Heart left ventricle (tissue), 16 donors: ENCODE results near the gene EHBP1L1. TPM values are rescaled to one million over a fixed set of nuclear protein-coding genes. Genes with fewer than 3 reads are reported as not detected.

Source experiments
- ATAC-seq, 4 donors: fragments of 200-7000 bp; cut with Tn5 transposase; one replicate each; pipeline ENCODE4 v1.9.1; 2020 to 2022; ENCODE audit warnings: moderate library complexity in 4 of 4, mild to moderate bottlenecking in 3 of 4, moderate number of reproducible peaks in 1 of 4
- DNase-seq, 5 donors: peaks; one replicate each; pipeline ENCODE4 v3.0.0-alpha.2; 2020
- H3K27ac ChIP-seq, 12 donors: fragments of 200-600 bp; sonication (generic) in 4 of 12; one replicate each; pipeline versions ENCODE4 v1.5.0 to v1.8.0; 2016 to 2022; ENCODE audit warnings: mild to moderate bottlenecking in 2 of 12
- H3K27me3 ChIP-seq, 9 donors: fragments of 200-600 bp; sonication (generic) in 2 of 9; one replicate each; pipeline versions ENCODE4 v1.5.1 to v1.8.0; 2016 to 2022; ENCODE audit warnings: mild to moderate bottlenecking in 3 of 9
- H3K36me3 ChIP-seq, 9 donors: fragments of 200-600 bp; sonication (generic) in 2 of 9; one replicate each; pipeline versions ENCODE4 v1.5.0 to v1.8.0; 2018 to 2022; ENCODE audit warnings: mild to moderate bottlenecking in 2 of 9
- H3K4me1 ChIP-seq, 12 donors: fragments of 200-600 bp; sonication (generic) in 4 of 12; one replicate each; pipeline versions ENCODE4 v1.5.0 to v1.8.0; 2016 to 2022; ENCODE audit warnings: mild to moderate bottlenecking in 3 of 12
- H3K4me3 ChIP-seq, 12 donors: fragments of 200-600 bp; sonication (generic) in 4 of 12; one replicate each; pipeline versions ENCODE4 v1.5.0 to v1.8.0; 2017 to 2022; ENCODE audit warnings: mild to moderate bottlenecking in 9 of 12, moderate library complexity in 4 of 12
- H3K9me3 ChIP-seq, 12 donors: fragments of 200-600 bp; sonication (generic) in 4 of 12; one replicate each; pipeline versions ENCODE4 v1.5.0 to v1.8.0; 2016 to 2022; ENCODE audit warnings: mild to moderate bottlenecking in 1 of 12
- CTCF ChIP-seq, 12 donors: fragments of 200-600 bp; sonication (generic) in 4 of 12; IDR thresholded peaks; one replicate each; pipeline versions ENCODE4 v1.5.0 to v1.8.0; 2018 to 2022; ENCODE audit warnings: antibody characterized with exemption in 12 of 12, mild to moderate bottlenecking in 5 of 12
- POLR2A ChIP-seq, 2 donors: fragments of 450-650 bp; IDR thresholded peaks; one replicate each; pipeline ENCODE4 v1.6.1; 2017; ENCODE audit warnings: antibody characterized with exemption in 2 of 2, mild to moderate bottlenecking in 2 of 2, moderate library complexity in 2 of 2
- WGBS, 4 donors: extraction: QIAGEN DNeasy Blood & Tissue Kit in 2 of 4; methylation state at CpG; one replicate each; pipeline versions ENCODE4 v1.1.5 to v1.1.7; 2013 to 2018; 5-methylcytosine and 5-hydroxymethylcytosine counted together
- intact Hi-C, 10 donors: fragments of 100-400 bp; cut with DNase I; formaldehyde crosslinking; loops; one replicate each; pipeline versions ENCODE4 v1.11.1 to v1.14.2; 2022
- polyA plus RNA-seq, 2 donors: library from polyadenylated mRNA; stranded (reverse); fragments of 200-250 nt; gene quantifications; one replicate each; pipeline ENCODE4 v1.2.3, GENCODE V29; 2013
- total RNA-seq, 9 donors: library from RNA; depleted of rRNA in 2 of 9; stranded (reverse); fragments of >200 nt in 2 of 9; fragmentation: NEBNext Ultra II Directional in 3 of 9; extraction: Animal tissue kit (Norgen Biotek cat#: 25700) in 3 of 9; gene quantifications; one replicate each; pipeline versions ENCODE4 v1.1.0 to v1.2.4, GENCODE V29; 2016 to 2023
- donor health status: ischemic (EF 13 %, LVEDD 7.1; RV severe dilation, severe dysfunction).
- donor health status: healthy with polysubstance abuse.
- donor health status: DM: no; HTN: yes; CAD: no.
- donor health status: DM: no; HTN: no; CAD: no.
- donor health status: ischemic (EF 25% LVEDD 6.9; RV normal size, moderate dysfunction).
- donor health status: ischemic (EF 25% LVEDD 5.7; RV mildly dilated, moderate dysfunction).
- donor health status: healthy.
- donor health status: DM: yes; HTN: yes; CAD: no.
- donor health status: ischemic (EF 35%, LVEDD 5.7; RV mildly dilated, moderate dysfunction).
- donor health status: nonischemic (EF 11% LVEDD 7.7; RV severe dilation, severe dysfunction).
- donor health status: DM: yes; HTN: yes; CAD: no.
- donor health status: PGD.
- donor health status: ischemic (EF 29% LVEDD 5.4; RV normal size, mild dysfunction).
- donor health status: nonischemic (EF 23%, LVEDD 6.1; RV moderate dilation, normal function).

Gene EHBP1L1
- total and polyA plus RNA-seq, 11 donors = 37.4 to 144 (median 79.0) TPM

GRCh38 chr11:65545853-65546216, 30.0 kb upstream of the EHBP1L1 start:
- Histone ChIP-seq H3K4me1 (peaks cover 0 to 32% (median 10%) of the 10 kb centered on the region in 12 donors), H3K4me3 (peak overlapping the region in 1 of 12 donors; percentile 54), H3K36me3 (peaks cover 0 to 76% (median 52%) of the 10 kb centered on the region in 9 donors), H3K9me3 (no peaks in the 10 kb centered on the region), H3K27me3 (no peaks in the 10 kb centered on the region), H3K27ac (peak overlapping the region in 1 of 12 donors; percentile 52)
- 83 to 93% (median 91%) methylated on average over 4 of the region's 4 CpGs for WGBS, 4 donors
- DNase-seq (no peak), ATAC-seq (no peak)
- intact Hi-C loops = loop anchor here in 2 of 10 donors (10.0 kb wide), 2 partner anchors 49 to 449 kb away; partner anchors contain the start of gene KCNK7 (in 1 of the 2)
- TF ChIP-seq CTCF (IDR thresholded peaks at IDR 0.05) = no peak
- TF ChIP-seq POLR2A (IDR thresholded peaks at IDR 0.05) = no peak

GRCh38 chr11:65546217-65546958, 29.5 kb upstream of the EHBP1L1 start:
- peak in 3 of 4 donors; percentile 72 to 79 (median 74) for ATAC-seq
- peaks cover 0 to 26% (median 5%) of the 10 kb centered on the region in 12 donors for H3K4me1 ChIP-seq
- peak overlapping the region in 6 of 12 donors; percentile 7 to 54 (median 22) for H3K4me3 ChIP-seq
- no peak for TF ChIP-seq CTCF (IDR thresholded peaks at IDR 0.05)
- no peak for TF ChIP-seq POLR2A (IDR thresholded peaks at IDR 0.05)
- H3K9me3 ChIP-seq = no peaks in the 10 kb centered on the region
- intact Hi-C loops = loop anchor here in 2 of 10 donors (10.0 kb wide), 2 partner anchors 48 to 448 kb away; partner anchors contain the start of gene KCNK7 (in 1 of the 2)
- peak; percentile 71 to 94 (median 78) for DNase-seq
- H3K36me3 ChIP-seq = peaks cover 0 to 80% (median 57%) of the 10 kb centered on the region in 9 donors
- 38 to 71% (median 64%) methylated on average over 24 to 64 of the region's 64 CpGs for WGBS, 4 donors
- H3K27ac ChIP-seq = peak overlapping the region in 2 of 12 donors; percentile 52 to 55
- H3K27me3 ChIP-seq = no peaks in the 10 kb centered on the region

GRCh38 chr11:65547446-65548125, 28.3 kb upstream of the EHBP1L1 start:
- Histone ChIP-seq H3K36me3 (peaks cover 0 to 89% (median 67%) of the 10 kb centered on the region in 9 donors), H3K4me3 (no peak overlapping the region), H3K9me3 (no peaks in the 10 kb centered on the region), H3K4me1 (peaks cover 0 to 27% (median 1%) of the 10 kb centered on the region in 12 donors), H3K27me3 (no peaks in the 10 kb centered on the region), H3K27ac (peak overlapping the region in 1 of 12 donors; percentile 55)
- intact Hi-C loops = loop anchor here in 2 of 10 donors (10.0 kb wide), 2 partner anchors 47 to 447 kb away; partner anchors contain the start of gene KCNK7 (in 1 of the 2)
- TF ChIP-seq POLR2A (IDR thresholded peaks at IDR 0.05) = no peak
- TF ChIP-seq CTCF (IDR thresholded peaks at IDR 0.05) = no peak
- ATAC-seq = no peak
- 84 to 88% (median 86%) methylated on average over 49 to 52 of the region's 52 CpGs for WGBS, 4 donors
- no peak for DNase-seq

GRCh38 chr11:65548395-65548794, 27.5 kb upstream of the EHBP1L1 start:
- WGBS, 4 donors = 91 to 95% (median 94%) methylated on average over 3 of the region's 3 CpGs
- H3K36me3 ChIP-seq = peaks cover 0 to 87% (median 66%) of the 10 kb centered on the region in 9 donors

More at GRCh38 chr11:65548395-65548794, 27.5 kb upstream of the EHBP1L1 start:
- TF ChIP-seq POLR2A (IDR thresholded peaks at IDR 0.05) (no peak), CTCF (IDR thresholded peaks at IDR 0.05) (no peak)
- Histone ChIP-seq H3K27ac (no peak overlapping the region), H3K27me3 (no peaks in the 10 kb centered on the region), H3K4me1 (peaks cover 0 to 35% (median 2%) of the 10 kb centered on the region in 12 donors), H3K9me3 (no peaks in the 10 kb centered on the region), H3K4me3 (no peak overlapping the region)
- DNase-seq (no peak), ATAC-seq (no peak)
- intact Hi-C loops = loop anchor here in 2 of 10 donors (10.0 kb wide), 2 partner anchors 46 to 446 kb away; partner anchors contain the start of gene KCNK7 (in 1 of the 2)
